HG03095 (cell line): Measurements from ENCODE around the gene ANTXR2.

Experiments
- ATAC-seq: cut with Tn5 transposase; IDR thresholded peaks from one replicate; pipeline ENCODE4 v1.9.1; 2021; ENCODE audit warnings: moderate library complexity; ENCODE audit not compliant: unreplicated experiment

ANTXR2 gene

DNA sequence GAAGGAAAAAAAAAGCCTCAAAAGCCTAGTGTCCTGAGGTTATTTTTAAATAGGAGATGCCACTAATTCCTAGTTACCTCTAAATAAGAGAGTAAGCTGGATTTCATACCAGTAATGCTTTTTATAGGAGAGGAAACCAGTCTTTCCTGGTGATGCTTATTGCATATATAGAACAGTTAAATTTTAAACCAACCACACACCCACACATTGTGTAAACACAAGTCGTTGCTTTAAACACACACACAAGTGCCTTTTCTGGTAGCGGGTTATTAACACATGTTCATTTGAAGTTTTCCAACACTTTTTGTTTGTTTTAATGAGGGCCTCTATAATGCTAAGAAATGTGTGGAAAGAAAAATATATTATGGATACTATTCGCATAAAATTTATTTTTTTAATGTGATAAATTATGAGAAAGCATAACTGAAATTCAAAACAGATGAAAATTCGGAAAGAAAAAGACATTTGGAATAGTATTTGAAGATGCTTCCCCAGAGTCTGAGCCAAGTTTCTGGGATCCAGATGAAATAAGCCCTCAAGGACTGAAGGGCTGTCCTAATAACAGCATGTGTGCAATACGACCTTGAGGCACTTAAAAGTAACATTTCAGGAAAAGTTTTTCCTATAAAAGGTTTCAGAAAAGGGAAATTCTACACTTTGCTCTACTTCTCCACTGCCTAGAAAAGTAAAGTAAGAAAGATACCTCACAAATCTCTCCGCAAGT, 2.0 kb downstream of the ANTXR2 start:
- no peak for ATAC-seq

DNA sequence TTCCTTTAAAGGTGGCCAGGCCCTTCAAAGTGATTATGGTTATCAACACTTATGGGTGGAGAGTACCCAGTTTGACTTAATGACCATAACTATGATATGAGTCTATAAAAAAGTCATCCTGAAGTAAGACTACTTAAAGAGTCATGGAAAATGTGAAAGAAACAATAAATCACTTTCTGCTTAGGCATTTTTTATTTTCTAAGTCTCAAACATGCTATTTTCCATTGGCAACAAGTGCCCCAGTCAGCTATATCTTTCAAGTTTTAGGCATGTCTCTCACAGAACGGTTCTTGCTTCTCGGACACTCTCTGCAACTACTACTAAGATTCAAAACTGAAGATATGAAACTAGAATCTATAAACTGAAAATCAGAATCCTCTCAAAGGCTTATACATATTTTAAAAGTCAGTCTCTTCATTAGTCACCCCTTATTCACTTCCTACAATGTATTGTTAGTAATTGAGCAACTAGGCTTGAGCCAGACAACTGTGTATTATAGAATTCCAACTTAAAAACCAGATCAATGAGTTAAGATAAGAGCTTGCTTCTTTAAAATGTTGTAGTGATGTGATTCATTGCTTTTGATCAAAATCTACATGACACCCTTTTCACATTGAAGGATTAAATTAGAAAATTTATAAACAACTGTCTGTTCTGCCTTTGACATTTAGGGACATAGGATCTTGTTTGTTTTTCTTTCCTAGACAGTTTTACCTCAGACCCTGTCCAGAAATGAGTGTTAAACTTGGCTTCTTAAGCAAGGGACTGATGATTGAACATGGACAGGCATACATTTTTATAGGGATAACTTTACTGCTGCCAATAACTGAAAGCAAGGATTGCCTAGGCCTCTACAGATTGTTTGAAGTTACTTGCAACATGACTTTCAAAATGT, 2.9 kb downstream of the ANTXR2 start:
- ATAC-seq: peak; percentile 29

DNA sequence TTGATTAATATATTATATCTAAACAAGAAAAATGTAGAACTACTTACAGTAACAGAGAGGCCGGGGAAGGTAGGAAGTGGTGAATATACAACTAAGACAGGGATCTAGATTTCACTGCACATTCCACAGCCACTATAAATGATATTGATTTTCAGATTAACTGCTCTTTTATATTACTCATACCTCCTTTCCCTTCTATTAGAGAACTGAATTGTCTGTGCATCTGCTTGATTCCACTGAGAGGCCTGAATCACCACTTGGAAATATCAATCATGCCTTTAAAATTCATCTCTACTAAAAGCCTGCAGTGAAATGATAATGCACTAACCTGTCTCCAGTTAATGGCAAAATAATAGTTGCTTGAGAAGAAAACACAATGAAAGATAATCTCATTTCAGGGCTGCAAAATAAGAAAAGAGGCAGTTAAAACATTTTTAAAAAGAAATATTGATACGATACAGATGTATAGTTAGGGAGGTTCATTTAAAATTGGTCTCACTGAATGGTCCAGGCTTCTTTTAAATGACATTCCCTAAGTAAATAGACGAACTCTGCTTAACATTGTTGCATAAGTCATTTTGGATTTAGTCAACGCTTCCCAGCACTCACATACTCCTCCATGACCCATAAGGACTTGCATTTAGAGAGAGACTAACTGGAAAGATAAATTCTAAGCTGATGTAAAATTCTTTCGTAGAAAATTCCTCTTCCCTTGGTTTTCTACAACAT, 3.8 kb downstream of the ANTXR2 start:
- ATAC-seq: no peak

DNA sequence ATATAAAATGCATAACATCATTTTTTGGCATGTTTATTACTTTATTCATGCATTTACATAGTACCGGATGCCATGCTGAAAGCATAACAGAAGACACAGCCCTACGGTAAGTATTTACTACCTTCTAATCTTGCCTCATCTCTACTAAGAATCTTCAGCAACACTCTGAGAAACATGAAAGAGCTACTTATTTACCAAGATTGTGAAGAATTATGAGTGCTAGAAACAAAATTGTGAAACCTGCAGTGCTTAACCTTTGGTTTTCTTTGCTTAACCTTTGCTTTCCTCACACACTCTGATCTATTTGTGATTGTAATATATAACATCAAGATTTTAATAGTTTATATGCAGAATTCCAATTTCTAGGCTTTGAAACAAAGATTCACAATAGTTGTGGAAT, 7.4 kb downstream of the ANTXR2 start:
- ATAC-seq: no peak

DNA sequence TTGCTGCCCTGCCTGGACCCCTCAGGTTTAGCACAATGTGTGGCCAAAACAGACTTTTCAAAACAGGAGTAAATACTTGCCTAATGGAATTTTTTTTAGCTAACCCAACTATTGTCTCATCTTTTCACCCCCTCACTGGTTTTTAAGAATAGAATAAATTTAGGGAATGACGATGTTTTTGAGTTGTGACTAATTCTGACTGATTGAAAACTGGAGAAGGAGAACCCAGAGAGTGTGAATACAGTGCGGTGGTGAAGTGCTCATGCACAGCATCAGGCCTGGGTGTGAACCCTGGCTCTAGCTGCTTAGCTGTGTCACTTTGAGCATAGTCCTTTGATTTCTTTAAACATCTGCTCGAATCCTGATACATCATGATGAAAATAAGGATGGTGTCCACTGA, 10.5 kb downstream of the ANTXR2 start:
- no peak for ATAC-seq

DNA sequence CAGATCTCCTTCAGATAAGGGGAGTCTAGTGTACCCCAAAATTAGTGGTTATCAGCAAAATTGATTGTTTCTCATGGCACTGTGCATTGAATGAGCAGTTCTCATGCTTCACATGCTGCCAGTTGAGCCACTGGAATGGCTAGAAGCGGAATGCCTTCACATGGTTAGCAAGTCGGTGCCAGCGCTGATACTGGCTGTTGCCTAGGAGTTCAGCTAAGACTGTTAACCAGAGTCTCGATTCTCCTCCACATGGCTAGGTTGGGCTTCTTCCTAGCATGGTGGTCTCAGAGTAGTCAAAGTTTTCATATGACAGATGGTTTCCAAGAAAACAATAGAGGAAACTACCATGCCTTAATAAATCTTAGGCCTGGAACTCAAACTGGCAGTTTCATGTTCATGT, 12.2 kb downstream of the ANTXR2 start:
- ATAC-seq: no peak

DNA sequence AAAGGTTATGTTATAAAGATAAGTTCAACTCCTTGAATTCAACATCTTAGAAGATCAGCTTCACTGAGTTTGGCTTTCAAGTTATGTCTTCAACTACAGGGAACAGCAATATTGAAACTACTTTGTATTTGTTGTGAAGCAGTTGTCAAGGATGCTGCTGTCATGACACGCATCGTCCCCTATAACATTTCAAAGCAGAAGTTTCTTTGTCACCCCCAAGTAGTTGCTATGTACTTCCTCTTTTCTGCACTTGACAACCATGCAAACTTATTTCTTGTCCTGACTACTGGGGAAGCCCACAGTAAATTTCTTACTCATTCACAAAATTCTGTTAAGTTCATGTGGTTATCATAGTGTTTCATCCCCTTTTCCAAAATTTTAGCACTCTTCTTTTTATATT, 14.3 kb downstream of the ANTXR2 start:
- ATAC-seq: peak; percentile 99

DNA sequence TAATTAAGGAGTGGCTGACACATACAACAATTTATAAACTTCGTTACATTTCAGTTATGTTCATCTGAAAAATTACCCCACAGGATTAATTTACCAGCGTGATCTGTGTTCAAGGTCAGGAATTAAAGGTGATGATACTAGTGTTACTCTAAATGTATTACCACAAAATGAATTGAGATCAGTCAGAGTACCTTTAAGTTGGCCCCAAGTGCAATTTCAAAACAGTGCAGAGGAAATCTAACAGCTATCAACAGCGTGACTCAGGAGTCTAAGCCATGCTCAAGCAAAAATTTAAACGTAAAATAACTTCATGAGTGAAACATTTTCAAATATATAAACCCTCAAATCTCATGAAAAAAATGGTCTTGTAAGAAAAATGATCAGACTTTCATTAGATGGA, 18.7 kb downstream of the ANTXR2 start:
- ATAC-seq: no peak

DNA sequence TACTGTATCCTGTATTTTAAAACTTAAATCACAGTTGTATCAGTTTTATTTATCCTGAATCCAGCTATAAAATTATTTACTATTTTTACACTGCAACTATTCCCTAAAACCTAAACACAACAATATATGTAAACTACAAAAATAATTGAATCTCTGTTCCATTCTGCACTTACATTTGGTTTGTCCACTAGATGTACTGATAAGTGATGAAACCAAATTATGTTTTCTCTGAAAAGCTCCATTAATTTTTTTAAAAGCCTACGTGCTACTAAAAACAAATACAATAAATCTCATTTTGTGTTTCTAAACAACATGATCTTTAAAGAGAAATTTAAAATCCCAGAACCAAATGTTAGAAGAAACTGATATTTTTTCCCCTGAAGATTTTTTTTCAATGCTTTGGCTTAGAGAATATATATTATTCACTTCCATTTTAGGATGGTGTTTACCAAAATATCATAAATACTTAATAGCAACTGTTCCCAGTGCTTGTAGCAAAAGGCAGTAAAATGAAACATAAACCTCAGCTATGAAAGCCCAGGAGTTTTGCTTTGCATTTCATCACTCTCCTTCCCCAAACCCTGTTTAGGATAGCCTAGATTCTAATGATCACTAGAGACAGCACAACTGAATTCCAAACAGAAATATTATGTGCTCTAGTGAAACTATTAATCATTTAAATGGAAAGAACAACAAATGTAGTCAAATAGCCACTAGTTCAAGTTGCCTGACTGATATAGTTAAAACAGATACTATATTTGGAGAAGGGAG, 19.7 kb downstream of the ANTXR2 start:
- ATAC-seq: no peak

DNA sequence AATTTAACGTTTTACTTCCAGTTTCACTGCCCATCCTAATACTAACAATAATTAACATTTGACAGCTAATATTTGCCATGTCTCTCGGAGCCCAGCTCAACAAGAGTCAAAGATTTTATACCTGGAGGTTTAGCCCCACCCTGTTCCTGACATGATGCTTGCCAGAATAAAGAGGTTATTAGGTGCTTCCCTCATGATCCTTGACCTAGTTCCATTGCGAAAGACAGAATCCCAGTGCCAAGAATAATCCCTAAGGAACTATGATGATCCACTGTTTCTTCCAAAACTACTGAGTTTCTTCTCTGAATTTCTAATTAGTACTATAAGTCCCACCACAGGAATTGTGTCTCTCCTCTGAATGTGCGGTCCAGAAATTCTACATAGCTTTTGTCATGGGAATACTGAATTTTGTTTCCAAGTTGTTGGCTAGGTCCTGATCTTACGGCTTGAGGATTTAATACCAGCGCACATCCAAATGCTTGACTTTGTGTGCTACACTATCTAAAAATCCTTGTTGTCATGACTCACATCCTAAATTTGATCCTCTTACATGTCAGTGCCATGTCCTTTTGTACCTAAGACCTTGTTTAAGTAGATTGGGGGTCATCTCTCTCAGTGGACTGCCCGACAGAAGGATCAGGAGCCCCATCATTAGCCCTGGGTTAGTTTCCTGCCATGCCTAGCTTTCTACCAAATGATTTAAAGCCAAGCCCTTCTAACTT, 23.1 kb downstream of the ANTXR2 start:
- ATAC-seq: no peak

DNA sequence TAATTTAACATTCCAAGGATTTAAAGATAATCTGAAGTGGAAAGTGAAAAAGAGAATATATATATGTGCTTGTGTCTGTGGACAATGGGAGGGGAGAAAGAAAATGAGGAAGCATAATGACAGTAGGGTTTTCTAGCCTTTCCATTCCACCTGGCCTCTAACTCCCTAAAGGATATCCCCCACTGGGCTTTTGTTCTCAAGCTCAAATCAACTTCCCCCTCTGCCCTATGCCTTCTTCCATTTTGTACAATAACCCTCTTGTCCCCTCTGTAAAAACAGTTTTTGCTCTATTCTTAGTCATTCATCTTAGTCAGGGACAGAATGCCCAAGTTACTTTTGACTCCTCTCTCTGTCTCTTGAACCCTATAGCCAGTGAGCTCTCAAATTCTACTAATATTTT, 23.6 kb downstream of the ANTXR2 start:
- ATAC-seq: no peak

DNA sequence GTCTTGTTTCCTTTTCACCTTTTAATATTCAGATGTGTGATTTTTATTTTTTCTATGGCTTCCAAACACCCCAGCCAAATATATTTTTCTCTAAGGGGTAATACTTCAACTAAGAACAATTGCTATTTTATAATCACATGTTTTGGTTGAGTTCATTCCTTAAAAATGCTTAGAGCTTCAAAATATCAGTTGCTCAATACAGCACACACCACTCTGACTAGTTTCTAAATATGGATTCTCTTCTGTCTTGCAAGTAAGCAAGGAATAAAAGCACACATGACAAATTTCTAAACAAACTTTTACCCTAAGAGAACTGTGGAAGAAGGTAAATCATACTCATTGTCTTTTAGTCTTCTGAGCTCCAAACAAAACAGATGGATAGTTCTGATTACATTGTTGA, 27.2 kb downstream of the ANTXR2 start:
- no peak for ATAC-seq

DNA sequence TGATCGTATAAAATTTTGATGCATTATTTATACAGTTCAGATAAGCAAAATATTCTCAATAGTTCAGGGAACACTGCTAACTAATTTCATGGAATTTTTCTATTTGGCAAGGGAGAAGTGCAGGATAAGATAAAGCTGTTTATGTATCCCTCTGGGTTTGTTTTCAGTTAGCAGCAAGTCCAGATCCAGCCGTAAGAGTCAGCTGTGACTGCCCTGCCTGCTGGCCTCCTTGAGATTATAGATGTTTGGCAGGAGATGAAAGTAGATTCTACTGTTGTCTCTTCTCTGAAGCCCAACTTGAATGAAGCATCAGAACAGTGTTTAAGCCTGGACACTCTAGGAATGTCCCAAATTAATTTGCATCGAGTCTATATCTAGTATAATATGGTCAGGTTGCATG, 29.5 kb downstream of the ANTXR2 start:
- ATAC-seq: no peak

DNA sequence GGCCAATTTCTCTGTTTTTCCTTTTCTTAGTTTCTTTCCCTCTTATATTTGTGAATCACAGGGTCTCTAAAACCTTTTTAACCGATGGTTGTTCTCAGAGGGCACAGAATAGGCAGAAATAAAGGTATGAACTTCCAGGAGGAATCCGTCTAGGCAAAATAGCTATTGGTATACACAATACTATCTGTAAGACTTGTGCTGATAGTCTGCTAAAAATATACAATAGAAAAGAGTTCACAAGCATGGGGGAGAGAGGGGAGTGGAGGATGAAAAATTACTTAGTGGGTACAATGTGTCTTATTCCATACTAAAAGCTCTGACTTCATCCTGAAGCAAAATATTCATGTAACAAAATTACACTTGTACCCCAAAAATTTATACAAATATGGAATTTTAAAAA, 30.2 kb downstream of the ANTXR2 start:
- ATAC-seq: no peak

DNA sequence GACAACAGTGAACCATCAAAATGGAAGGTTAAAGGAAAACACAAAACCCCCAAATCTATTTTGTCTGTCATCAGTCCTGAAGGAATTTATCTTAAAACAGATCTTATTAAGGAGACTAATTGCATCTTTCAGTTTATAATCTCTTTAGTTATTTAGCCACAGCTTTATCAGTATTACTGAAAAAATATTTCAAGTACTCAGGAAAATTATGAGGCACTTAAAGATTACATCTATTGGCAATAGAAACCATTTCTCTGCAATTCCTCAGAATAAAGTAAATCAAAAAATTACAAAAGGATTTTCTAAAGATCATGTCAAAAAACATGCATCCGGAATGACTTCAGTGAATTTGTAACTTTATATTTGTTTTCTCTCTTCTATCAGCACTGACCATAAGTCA, 35.2 kb downstream of the ANTXR2 start:
- ATAC-seq: no peak

DNA sequence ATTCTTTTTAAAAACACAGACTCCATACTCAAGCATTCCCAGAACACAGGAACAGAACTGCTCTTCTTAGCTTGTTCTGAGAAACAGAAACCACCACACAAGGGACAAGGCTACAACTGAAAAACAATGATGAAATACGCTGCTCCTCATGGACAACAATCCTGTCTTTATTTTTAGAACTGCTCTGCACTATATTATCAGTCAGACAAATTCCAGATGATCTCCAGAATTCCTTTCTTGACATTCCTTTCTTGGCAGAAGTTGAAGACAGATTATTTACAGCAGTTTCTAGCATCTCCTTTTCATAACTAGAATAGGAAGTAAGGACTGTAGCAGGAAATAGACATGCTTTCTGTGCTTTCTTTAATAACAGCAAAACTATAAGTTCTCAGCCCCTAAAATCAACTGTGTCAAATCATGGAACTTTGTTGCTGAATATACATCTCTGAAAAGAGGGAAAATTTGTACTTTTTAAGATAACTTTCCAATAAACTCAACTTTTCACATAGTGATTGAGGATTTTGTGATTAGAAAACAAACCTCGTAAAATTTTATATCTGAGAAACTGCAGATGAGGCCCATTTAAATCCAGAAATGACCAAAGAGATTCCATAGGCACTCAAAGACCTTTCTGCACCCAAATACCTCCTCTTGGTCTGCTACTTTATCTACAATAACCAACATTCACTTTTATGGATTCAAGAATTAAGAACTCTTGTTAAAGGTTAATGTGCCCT, 35.9 kb downstream of the ANTXR2 start:
- ATAC-seq: no peak

DNA sequence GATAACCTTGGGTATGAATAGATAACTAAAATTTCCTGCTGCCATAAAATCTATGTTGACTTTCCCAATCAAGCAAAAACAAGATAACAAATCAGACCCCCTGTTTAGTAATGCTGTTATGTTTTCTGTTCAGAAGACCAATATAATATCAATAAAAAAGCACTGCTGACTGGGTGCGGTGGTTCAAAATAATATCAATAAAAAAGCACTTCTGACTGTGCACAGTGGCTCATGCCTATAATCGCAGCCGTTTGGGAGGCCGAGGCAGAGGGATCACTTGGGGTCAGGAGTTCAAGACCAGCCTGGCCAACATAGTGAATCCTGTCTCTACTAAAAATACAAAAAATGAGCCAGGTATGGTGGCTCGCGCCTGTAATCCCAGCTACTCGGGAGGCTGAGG, 36.7 kb downstream of the ANTXR2 start:
- no peak for ATAC-seq

DNA sequence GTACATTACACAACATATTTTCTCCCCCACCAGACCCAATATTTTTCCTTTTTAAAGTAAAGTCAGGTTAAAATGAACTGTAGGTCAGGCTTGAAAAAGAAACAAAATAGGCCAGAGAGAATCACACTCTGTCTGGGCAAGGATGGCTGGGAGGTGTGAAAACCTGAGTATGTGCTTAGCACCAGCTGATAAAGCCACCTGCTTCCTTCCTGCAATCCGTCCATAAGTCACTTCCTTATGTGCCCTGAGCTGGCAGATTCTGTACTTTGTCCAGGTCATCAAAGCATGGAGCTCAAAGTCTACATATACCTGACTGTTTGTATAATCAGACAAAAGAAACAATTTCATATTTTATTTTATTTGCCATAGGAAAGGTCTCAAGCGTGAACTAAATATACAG, 37.7 kb downstream of the ANTXR2 start:
- ATAC-seq: no peak

DNA sequence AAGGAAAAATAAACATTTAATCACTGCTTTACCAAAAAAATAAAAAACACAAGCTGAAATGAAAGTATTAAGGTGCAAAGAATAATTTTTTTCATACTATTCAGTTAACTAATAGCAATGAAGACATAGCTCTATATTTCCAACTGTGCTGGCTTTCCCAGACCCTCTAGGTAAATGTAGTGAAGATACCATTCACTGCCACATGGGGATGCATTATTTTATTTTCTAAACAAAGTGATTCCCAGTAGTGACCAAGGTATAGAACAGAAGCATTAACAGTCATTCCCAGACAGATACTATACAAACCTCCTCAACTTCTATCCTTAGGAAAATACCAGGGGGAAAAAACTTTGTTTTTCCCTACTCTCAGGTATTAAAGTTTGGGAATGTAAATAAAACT, 39.4 kb downstream of the ANTXR2 start:
- ATAC-seq: no peak

DNA sequence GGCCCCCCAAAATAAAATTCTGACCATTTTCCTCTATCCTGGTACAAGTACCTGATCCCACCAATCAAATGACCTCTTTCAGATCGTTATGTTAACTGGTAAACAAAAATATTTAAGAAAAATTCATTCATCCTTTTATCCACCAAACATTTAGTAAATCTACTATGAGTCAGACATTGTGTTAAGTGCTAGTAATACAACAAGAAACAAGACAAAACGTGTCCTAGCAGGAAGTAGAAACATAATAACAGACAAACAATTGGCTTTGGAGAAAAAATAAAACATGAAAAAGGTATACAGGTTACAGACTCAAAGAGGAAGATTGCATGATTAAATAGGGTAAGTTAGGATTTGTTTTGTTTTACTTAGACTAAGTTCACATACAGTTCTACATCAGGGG, 43.7 kb downstream of the ANTXR2 start:
- no peak for ATAC-seq
